NCI-H1436 (cell line): Measurements from ENCODE around the gene KIFC1.
A peak's percentile ranks its signal among the peaks of the same experiment; 100 is the strongest.

ENCODE experiments used
- DNase-seq: peaks from one replicate; lab custom pipeline; 2025; lab: John Stamatoyannopoulos, UW

KIFC1 gene

GRCh38 chr6:33411632-33412005 is 20.0 kb downstream of the KIFC1 start:
- no peak for DNase-seq

GRCh38 chr6:33412140-33413009 is 20.8 kb downstream of the KIFC1 start:
- no peak for DNase-seq

GRCh38 chr6:33413241-33414120 is 21.9 kb downstream of the KIFC1 start:
- DNase-seq, result no peak

- no peak for DNase-seq
These were observed 23.1 kb downstream of the KIFC1 start for GRCh38 chr6:33414592-33415271.

GRCh38 chr6:33415831-33416230 is 24.2 kb downstream of the KIFC1 start:
- DNase-seq, result no peak

GRCh38 chr6:33416386-33417127 is 24.9 kb downstream of the KIFC1 start:
- DNase-seq, result no peak

GRCh38 chr6:33417128-33417902 is 25.7 kb downstream of the KIFC1 start:
- no peak for DNase-seq

- peak; percentile 99 for DNase-seq
These were observed 26.5 kb downstream of the KIFC1 start, which contains the start of gene CUTA for GRCh38 chr6:33417903-33418689. CUTA (minus strand) TSS chr6:33418107; CDS start chr6:33418000, 107 bp downstream.

GRCh38 chr6:33418690-33419291 is 27.2 kb downstream of the KIFC1 start:
- no peak for DNase-seq

GRCh38 chr6:33419580-33420490 is 28.2 kb downstream of the KIFC1 start, which contains the start of gene SYNGAP1:
SYNGAP1 (plus strand) TSS chr6:33420065; CDS start chr6:33420265, 200 bp downstream.
- peak; percentile 48 for DNase-seq

- DNase-seq, result no peak
These were observed 29.1 kb downstream of the KIFC1 start for GRCh38 chr6:33420491-33421343.

- no peak for DNase-seq
These were observed 29.7 kb downstream of the KIFC1 start for GRCh38 chr6:33421344-33421643.

GRCh38 chr6:33423777-33424176 is 32.2 kb downstream of the KIFC1 start:
- DNase-seq, result no peak

- no peak for DNase-seq
These were observed 33.4 kb downstream of the KIFC1 start for GRCh38 chr6:33424855-33425667.

- DNase-seq, result peak; percentile 84
These were observed 34.3 kb downstream of the KIFC1 start for GRCh38 chr6:33425668-33426577.
